A549 treated with AZD2906 at 1 μM for 4 hours (cell line): ENCODE measurements around the gene GLB1L. TPM values are rescaled to one million over a fixed set of nuclear protein-coding genes. Genes with fewer than 3 reads are reported as not detected.

ENCODE experiments used
- total RNA-seq: library from RNA; stranded (reverse); fragments of 200-300 nt; extraction: Qiagen RNA extraction; gene quantifications from 5 replicates; pipeline ENCODE4 v1.2.3, GENCODE V29; 2022

The GLB1L gene
- total RNA-seq: 5.7 to 6.4 TPM (median 5.8 TPM) in 5 replicates

DNA sequence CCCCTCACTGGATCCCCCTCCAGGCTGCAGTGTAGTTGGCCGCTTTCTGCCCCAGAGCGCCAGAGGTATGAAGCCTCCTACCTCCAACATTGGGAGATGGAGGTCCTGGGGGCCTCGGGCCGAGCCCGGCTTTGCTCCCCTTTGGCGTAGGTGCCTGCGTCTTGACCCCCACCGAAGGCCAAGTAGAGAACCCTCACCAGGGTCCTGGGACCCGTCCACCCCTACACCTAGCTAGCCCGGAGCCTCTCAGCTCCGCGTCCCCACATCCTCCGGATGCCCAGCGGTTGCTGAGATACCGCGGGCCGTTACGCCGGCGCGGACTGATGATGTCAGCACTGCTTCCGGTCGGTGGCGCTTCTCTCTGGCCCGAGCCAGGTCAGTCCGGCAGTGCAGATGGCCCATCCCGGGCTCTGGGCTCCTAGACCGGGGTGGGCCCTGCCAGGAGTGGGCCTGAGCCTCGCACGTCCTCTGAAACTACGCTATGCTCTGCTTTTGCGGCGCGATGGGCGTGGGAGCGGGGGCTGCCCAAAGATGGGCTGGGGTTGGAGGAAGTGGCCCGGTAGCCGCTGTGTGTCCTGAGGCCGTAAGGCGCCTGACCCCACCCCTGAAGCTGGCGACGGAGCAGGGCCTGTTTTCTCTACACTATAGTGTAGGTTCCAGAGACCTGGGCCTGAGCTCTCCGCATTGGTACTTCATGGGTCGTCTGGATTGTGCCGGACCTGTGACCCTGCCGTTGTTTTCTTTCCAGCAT, at the start of gene GLB1L, which contains the start of gene STK16:
TSS of gene GLB1L (minus strand) at position 297 of the 751 bp plus-strand sequence. CDS start 1,871 bp downstream, outside the sequence.
TSS of gene STK16 (plus strand) at position 332 of the 751 bp plus-strand sequence. CDS start 521 bp downstream, outside the sequence.

GRCh38 chr2:219279151-219279915, 34.1 kb upstream of the GLB1L start, which contains the start of gene DNAJB2:
DNAJB2 (plus strand) TSS chr2:219279366; CDS start chr2:219279834, 468 bp downstream.

GRCh38 chr2:219253753-219254589, 8.7 kb upstream of the GLB1L start, which contains the start of gene TUBA4A:
TUBA4A (minus strand) TSS chr2:219253918; CDS start chr2:219253858, 60 bp downstream.

DNA sequence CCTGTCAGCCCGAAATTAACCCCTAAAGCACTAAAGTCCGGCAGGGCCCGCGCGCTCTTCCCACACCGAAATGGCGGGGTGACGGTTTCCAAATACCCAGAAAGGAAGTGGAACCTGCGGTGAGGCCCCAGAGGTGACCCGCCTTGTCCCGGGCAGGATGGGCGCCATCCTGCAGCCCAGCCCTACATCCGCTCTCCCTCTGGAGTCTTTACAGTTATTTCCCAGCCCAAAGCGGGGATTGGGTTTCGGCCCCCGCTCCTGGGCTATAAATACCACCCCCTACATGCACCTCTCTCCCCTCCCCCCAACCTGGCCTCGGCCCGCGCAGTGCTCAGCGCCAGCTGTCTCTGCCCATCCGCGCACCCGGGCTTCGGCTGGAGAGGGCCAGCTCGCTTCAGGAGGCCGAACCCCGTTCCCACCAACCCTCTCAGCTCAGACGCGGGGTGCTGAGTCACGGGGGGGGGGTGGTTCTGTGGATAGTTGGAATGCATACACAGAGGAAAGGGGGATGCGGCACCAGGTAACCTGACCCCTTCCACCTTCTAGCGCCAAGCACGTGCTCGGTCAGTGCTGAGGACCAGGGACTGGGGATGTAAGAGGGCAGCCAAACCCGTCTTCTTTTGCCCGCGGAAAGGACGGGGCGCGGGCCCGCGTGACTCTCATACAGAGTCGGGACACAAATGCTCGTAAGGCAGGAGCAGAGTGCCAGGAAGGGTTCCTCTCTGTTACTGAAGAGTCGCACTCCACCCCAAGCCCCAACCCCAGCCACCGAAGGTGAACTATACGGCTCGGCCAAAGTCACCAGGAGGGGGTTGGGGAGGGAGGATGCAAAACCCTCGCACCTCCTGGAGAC, 7.9 kb upstream of the GLB1L start, which contains the start of gene TUBA4B:
TSS of gene TUBA4B (plus strand) at position 344 of the 853 bp plus-strand sequence. CDS start at position 509, 165 bp downstream.

DNA sequence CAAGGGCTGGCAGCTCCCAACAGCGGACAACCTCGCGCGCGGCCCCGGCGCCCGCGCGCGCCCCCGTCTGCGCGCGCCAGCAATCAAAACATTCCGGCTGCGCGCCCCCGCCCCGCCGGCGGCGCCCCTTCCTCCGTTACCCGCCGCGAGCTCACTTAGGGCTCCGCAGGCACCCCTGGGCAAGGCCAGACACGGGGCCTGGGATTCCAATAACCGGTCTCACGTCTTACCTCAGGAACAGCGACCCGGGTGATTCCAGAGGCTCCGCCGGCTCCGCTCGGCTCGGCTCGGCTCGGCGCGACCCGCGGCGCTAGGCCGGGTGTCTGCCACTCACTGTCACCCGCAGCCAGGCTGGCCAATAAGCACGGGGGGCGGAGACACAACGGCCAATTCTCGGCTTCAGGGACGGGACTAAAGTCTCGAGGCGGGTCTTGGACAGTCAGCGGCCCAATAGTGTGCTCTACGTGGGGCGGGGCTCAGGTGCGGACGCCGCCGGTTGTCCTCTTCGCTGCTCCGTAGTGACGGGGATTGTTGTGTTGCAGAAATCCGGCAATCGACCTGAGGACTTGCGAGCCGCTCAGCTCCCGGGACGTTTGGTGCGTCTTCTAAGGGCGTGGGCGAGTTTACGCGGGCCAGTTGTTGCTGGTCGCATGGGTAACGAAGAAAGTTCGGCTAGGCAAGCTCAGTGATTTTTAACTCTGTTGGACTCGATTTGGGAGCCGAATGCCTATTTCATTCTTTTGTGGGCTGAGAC, 15.8 kb downstream of the GLB1L start, which contains the start of the genes ANKZF1 and ATG9A:
TSS of gene ANKZF1 (plus strand) at position 502 of the 754 bp plus-strand sequence. CDS start 452 bp downstream, outside the sequence.
TSS of gene ATG9A (minus strand) at position 332 of the 754 bp plus-strand sequence. CDS start 1,612 bp downstream, outside the sequence.

DNA sequence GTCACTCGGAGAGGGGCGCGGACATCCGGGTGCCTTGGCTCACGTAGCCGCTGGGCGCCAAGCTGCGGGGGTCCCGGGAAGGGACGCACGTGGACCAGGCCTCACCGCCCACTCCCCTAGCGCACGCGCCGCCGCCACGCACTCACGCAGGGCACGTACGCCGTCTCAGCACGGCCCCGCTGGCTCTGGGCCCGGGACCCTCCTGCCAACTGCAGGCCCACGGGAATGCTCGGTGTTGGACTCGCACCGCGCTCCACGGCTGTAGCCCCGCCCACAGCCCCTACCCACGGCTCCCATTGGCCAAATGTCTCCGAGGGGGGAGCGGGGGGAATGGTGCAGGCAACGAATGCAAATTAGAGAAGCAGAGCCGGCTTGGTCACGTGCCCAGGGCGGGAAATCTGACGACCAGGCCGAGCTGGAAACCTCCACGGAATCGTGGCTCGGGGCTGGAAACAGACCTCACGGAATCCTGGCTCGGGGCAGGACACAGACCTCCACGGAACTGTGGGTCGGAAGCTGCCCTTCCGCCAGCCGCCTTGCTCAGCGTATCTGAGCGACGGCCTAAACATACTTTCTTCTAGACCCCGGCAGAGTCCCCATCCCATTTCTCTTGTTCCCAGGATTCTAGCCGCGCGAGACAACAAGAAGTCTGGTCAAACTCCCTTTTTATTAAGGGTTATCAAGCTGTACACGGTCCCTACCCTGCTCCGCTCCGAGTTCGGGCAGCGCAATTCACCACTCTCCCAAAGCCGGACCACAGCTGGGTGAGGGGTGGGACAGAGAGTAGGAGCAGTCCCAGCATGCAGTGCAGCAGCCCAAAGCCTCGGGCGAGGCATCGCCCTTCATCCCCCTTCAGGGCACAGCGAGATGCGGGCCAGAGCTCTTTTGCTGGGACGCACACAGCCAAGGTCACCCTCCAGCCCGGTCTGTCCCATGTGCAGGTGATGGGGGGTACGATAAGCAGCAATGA, 26.2 kb downstream of the GLB1L start, which contains the start of gene ABCB6:
TSS of gene ABCB6 (minus strand) at position 227 of the 970 bp plus-strand sequence. CDS start 285 bp downstream, outside the sequence.

DNA sequence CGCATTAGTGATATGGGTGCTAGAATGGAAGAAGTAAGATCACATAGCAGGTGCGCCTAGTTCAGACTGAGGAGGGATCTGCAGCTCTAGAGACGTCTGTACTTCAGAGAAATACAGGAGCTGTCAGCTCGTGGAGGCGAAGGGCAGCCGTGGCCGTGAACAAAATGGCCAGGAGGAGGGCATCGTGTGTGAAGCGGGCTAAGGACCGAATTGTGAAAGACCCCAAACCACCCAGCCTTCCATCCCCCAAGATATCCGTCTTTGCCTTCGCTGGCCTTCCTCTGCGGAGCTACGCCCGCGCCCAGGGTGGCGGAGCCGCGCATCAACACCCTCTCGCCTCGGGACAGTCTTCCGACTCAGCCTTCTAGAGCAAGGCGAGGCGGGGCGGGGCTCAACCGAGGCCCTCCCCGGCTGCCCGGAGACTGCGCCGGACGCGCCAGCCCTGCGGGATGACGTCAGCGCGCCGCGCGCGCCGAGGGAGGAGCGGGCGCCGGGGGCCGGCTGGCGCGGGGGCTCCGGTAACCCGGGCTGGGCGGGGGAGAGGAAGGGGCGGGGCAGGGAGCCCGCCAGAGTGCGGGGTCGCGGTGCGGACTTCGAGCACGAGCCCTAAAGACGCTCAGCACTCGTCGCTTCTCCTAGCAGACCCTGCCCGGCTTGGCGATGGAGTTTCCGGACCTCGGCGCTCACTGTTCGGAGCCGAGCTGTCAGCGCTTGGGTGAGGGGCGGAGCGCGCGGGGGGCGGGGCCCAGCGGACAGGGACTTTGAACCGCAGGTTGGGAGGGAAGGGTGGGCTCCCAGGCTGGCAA, 38.7 kb downstream of the GLB1L start, which contains the start of gene ZFAND2B:
TSS of gene ZFAND2B (plus strand) at position 455 of the 806 bp plus-strand sequence. CDS start at position 661, 206 bp downstream.

Other genes with a start within 250 kb of the GLB1L start
- gene CFAP65, start 203.9 kb downstream of the GLB1L start, total RNA-seq: 0.11 to 0.32 TPM (median 0.17 TPM) in 5 replicates
- gene IHH, start 184.5 kb downstream of the GLB1L start, total RNA-seq: 0.28 to 0.88 TPM (median 0.74 TPM) in 5 replicates
- 15.2 to 19.0 TPM (median 16.9 TPM) in 5 replicates for gene NHEJ1, start 84.6 kb downstream of the GLB1L start, total RNA-seq
- gene SLC23A3, start 75.4 kb downstream of the GLB1L start, total RNA-seq: 0.13 to 0.63 TPM (median 0.41 TPM) in 5 replicates
- gene CNPPD1, start 68.5 kb downstream of the GLB1L start, total RNA-seq: 39.9 to 49.9 TPM (median 47.1 TPM) in 5 replicates
- gene RETREG2, start 67.2 kb downstream of the GLB1L start, total RNA-seq: 65.5 to 83.4 TPM (median 79.7 TPM) in 5 replicates
- gene ZFAND2B, start 38.7 kb downstream of the GLB1L start, total RNA-seq: 16.7 to 21.2 TPM (median 20.2 TPM) in 5 replicates
- 21.3 to 30.4 TPM (median 27.3 TPM) in 5 replicates for gene ABCB6, start 26.5 kb downstream of the GLB1L start, total RNA-seq
- 39.3 to 45.7 TPM (median 44.4 TPM) in 5 replicates for gene ATG9A, start 15.8 kb downstream of the GLB1L start, total RNA-seq
- 12.5 to 17.3 TPM (median 15.3 TPM) in 5 replicates for gene ANKZF1, start 15.6 kb downstream of the GLB1L start, total RNA-seq
- gene STK16, start within 50 bp of the GLB1L start, total RNA-seq: 27.6 to 31.6 TPM (median 29.1 TPM) in 5 replicates
- 0.10 to 0.32 TPM (median 0.12 TPM) in 5 replicates for gene TUBA4B, start 7.8 kb upstream of the GLB1L start, total RNA-seq
- 225 to 347 TPM (median 253 TPM) in 5 replicates for gene TUBA4A, start 8.5 kb upstream of the GLB1L start, total RNA-seq
- 32.4 to 37.7 TPM (median 36.7 TPM) in 5 replicates for gene DNAJB2, start 33.9 kb upstream of the GLB1L start, total RNA-seq
- 0.95 to 1.5 TPM (median 1.3 TPM) in 5 replicates for gene PTPRN, start 64.0 kb upstream of the GLB1L start, total RNA-seq
- not detected in 5 replicates for gene RESP18, start 87.3 kb upstream of the GLB1L start, total RNA-seq
- 56.8 to 62.2 TPM (median 60.4 TPM) in 5 replicates for gene DNPEP, start 142.5 kb upstream of the GLB1L start, total RNA-seq
- 0.14 to 0.69 TPM (median 0.27 TPM) in 5 replicates for gene DES, start 172.9 kb upstream of the GLB1L start, total RNA-seq
- 6.5 to 11.6 TPM (median 9.6 TPM) in 5 replicates for gene SPEG, start 189.4 kb upstream of the GLB1L start, total RNA-seq